ENCODE measurements around the gene RBM38. TPM values are rescaled to one million over a fixed set of nuclear protein-coding genes. Genes with fewer than 3 reads are reported as not detected.
A peak's percentile ranks its signal among the peaks of the same experiment; 100 is the strongest.

RBM38 gene
- total and polyA plus RNA-seq, 2 of the 13 experiments (the other 11 are each of a cell fraction or from before 2014, with no cell fraction given) = 24.2 to 34.2 TPM

DNA sequence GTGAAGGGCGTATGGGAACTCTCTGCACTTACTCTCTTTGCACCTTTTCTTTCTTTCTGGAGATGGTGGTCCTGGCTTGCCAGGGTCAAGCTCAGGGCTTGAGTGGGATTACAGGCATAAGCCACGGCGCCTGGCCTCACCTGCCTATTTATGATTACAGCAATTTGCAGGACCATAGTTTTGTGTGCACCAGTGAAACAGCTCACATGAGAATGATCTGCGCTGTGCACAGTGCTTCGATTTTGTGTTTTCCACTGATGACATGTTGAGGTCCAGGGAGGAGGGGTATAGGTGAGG, 40.3 kb downstream of the RBM38 start:
- H2AFZ ChIP-seq (ENCODE audit: low read length) = no peak overlapping the region
- no peaks in the 10 kb centered on the region for H3K9me3 ChIP-seq (ENCODE audit: low read length)
- H3K4me3 ChIP-seq (replicated peaks in 1 of 3; ENCODE audit: insufficient read depth in 1 of 3, low read depth in 2 of 3, low read length in 3 of 3) = no peak overlapping the region
- WGBS (ENCODE audit: low lambda C conversion rate) = 53% methylated on average over 5 of the region's 5 CpGs
- TF ChIP-seq ZNF33A (CRISPR knock-in tag; IDR thresholded peaks at IDR 0.05; ENCODE audit: borderline replicate concordance) (no peak), YEATS4 (CRISPR knock-in tag; IDR thresholded peaks at IDR 0.05; ENCODE audit: borderline replicate concordance) (no peak)
- TF ChIP-seq, protein P1, sequence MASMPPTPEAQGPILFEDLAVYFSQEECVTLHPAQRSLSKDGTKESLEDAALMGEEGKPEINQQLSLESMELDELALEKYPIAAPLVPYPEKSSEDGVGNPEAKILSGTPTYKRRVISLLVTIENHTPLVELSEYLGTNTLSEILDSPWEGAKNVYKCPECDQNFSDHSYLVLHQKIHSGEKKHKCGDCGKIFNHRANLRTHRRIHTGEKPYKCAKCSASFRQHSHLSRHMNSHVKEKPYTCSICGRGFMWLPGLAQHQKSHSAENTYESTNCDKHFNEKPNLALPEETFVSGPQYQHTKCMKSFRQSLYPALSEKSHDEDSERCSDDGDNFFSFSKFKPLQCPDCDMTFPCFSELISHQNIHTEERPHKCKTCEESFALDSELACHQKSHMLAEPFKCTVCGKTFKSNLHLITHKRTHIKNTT (CRISPR knock-in tag; IDR thresholded peaks at IDR 0.05) = 0 out of 2 replicates have a peak, but pooled peaks have one; percentile 59
- TF ChIP-seq, protein P2, sequence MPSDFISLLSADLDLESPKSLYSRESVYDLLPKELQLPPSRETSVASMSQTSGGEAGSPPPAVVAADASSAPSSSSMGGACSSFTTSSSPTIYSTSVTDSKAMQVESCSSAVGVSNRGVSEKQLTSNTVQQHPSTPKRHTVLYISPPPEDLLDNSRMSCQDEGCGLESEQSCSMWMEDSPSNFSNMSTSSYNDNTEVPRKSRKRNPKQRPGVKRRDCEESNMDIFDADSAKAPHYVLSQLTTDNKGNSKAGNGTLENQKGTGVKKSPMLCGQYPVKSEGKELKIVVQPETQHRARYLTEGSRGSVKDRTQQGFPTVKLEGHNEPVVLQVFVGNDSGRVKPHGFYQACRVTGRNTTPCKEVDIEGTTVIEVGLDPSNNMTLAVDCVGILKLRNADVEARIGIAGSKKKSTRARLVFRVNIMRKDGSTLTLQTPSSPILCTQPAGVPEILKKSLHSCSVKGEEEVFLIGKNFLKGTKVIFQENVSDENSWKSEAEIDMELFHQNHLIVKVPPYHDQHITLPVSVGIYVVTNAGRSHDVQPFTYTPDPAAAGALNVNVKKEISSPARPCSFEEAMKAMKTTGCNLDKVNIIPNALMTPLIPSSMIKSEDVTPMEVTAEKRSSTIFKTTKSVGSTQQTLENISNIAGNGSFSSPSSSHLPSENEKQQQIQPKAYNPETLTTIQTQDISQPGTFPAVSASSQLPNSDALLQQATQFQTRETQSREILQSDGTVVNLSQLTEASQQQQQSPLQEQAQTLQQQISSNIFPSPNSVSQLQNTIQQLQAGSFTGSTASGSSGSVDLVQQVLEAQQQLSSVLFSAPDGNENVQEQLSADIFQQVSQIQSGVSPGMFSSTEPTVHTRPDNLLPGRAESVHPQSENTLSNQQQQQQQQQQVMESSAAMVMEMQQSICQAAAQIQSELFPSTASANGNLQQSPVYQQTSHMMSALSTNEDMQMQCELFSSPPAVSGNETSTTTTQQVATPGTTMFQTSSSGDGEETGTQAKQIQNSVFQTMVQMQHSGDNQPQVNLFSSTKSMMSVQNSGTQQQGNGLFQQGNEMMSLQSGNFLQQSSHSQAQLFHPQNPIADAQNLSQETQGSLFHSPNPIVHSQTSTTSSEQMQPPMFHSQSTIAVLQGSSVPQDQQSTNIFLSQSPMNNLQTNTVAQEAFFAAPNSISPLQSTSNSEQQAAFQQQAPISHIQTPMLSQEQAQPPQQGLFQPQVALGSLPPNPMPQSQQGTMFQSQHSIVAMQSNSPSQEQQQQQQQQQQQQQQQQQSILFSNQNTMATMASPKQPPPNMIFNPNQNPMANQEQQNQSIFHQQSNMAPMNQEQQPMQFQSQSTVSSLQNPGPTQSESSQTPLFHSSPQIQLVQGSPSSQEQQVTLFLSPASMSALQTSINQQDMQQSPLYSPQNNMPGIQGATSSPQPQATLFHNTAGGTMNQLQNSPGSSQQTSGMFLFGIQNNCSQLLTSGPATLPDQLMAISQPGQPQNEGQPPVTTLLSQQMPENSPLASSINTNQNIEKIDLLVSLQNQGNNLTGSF (CRISPR knock-in tag; IDR thresholded peaks at IDR 0.05) = 0 out of 2 replicates have a peak, but pooled peaks have one; percentile 29
- ChIA-PET POLR2A (interaction anchor here (1.0 to 1.5 kb wide), 5 partner anchors 9 to 43 kb away, joined by 3 to 8 read pairs (median 5); partner anchors contain the start of gene RBM38), CTCF (ENCODE audit: low intra/inter-chr PET ratio, low total read pairs) (no interaction called here)
- no peaks in the 10 kb centered on the region; the same call in 1 of the 2 replicates for H4K20me1 ChIP-seq (ENCODE audit: insufficient read depth, low read length)
- no peak overlapping the region for H3K27ac ChIP-seq (ENCODE audit: extremely low read length, insufficient read depth, low read length)
- in situ Hi-C loops (cut with HindIII; ENCODE audit: extremely low pct_ligation_motif_present, low pct_unique_long_range_greater_than_20kb) = no loop called here
- FAIRE-seq (no peak), DNase-seq (ENCODE audit: low spot score) (no peak), ATAC-seq (no peak)
- no peaks in the 10 kb centered on the region for H3K36me3 ChIP-seq (replicated peaks in 1 of 2; ENCODE audit: control insufficient read depth in 1 of 2, insufficient read depth in 2 of 2, low read length in 2 of 2)
- H3K4me1 ChIP-seq (ENCODE audit: insufficient read depth, low read length) = peaks cover 76% of the 10 kb centered on the region
- H3K79me2 ChIP-seq (ENCODE audit: insufficient read depth, low read length) = no peaks in the 10 kb centered on the region
- intact Hi-C loops (cut with micrococcal nuclease; ENCODE audit: unreplicated experiment) = loop anchor here (2.0 kb wide), 1 partner anchor 41 kb away; the partner anchor contains the start of gene RBM38
- no peak overlapping the region for H3K9ac ChIP-seq (ENCODE audit: insufficient read depth, low read depth, low read length)
- H3K4me2 ChIP-seq (ENCODE audit: low read depth, low read length) = no peak overlapping the region
- H3K27me3 ChIP-seq (ENCODE audit: control insufficient read depth in 1 of 2, insufficient read depth in 2 of 2, low read length in 2 of 2) = peaks cover 0 to 29% of the 10 kb centered on the region in 2 experiments; a peak in 4 of 5 replicates
- BruUV-seq (replicated peaks) = no TSS peak
